Measurements from ENCODE around the gene APOA1.

The APOA1 gene

GRCh38 chr11:116786966-116787365 is 50.5 kb downstream of the APOA1 start:
- no peak for DNase-seq

DNA sequence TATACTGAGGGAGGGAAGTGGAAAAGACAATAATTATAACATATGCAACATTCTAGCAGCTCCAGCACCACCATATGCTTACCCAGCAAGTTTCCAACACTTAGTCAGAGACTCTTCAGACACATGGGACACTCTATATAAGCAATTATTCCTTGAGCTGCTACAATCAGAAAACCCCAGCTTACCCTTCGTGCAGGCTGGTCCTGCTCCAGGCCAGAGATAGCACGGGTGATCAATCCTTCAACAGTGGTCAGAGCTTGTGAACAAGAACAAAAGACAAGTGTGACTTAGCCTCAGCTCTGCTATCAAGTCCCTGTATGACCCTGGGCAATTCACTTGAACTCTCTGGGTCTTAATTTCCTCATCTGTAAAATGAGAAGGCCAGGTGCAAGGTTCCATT is 51.1 kb downstream of the APOA1 start:
- no peak for DNase-seq

All from EL (cell line).